Measurements from ENCODE around the gene RIPOR3.
"Not testable (repeated sequence)": the region's sequence is repeated elsewhere in the genome, so short reads cannot be mapped to it uniquely, and the experiment has no call there.

RIPOR3 gene

DNA sequence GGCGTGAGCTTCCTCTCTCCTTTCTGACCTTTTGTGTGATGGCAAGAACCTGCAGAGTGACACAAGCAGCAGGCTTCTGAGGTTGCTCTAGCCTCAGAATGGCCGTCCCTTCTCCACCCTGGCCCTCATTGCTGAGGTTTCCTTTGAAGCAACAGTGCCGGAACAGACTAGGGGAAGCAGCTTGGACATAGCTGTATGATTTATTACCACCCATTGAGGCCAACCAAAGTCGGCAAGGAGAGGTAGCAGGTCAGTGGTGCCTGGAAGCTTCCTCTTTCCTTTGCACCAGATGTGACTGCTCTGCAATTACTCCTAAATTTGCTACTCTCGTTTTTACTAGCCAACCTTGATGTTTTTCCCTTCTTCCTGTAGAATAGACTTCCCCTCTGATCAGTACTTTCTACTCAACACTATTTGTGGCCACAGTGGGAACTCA, 149.7 kb downstream of the RIPOR3 start:
- no peak for DNase-seq

GRCh38 chr20:50540620-50541605, 150.4 kb downstream of the RIPOR3 start:
- no peak for DNase-seq

GRCh38 chr20:50539798-50540197, 151.5 kb downstream of the RIPOR3 start:
- DNase-seq = not testable (repeated sequence)

DNA sequence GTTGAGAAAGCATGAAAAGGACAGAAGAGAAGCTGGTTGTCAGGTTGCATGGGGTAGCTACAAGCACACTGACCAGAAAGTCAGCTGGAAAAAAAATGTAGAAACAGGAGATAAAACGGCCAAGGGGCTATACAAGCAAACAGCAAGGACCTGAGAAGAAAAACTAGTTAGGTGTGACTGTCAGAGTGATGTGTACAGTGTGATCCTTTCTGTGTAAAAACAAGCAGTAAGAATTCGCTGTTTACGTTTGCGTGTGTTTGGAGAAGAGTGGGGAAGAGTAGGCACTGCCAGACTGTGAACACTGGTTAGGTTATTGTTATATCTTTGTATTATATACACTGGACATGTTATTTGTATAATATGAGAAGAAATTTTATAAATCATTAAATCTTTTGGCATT, 153.1 kb downstream of the RIPOR3 start:
- DNase-seq = no peak

- no peak for DNase-seq
Observed at GRCh38 chr20:50537546-50538201, 153.7 kb downstream of the RIPOR3 start.

DNA sequence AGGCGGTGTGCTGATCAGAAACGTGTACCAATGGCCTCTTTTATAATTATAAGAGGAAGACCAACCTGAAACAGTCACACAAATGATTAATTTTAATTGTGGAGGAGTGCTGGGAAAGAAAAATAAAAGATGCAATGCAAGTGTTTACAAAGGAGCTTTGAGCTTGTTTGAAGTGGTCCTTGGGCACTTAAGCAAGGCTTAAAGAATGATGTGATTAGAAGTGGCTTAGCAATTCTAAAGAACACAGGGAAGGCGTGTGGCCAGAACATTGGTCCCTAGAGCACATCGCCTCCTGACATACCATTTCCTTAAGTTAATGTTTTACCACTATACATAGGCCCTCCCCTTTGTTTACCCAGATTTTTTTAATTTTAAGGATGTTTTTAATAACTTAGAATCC, 155.0 kb downstream of the RIPOR3 start:
- DNase-seq = no peak
